Heart left ventricle (tissue), 13 donors: ENCODE measurements around the gene GOLGA3.

ENCODE experiments used
- CTCF ChIP-seq, 12 donors: fragments of 200-600 bp; sonication (generic) in 4 of 12; IDR thresholded peaks; one replicate each; pipeline versions ENCODE4 v1.5.0 to v1.8.0; 2018 to 2022; ENCODE audit warnings: antibody characterized with exemption in 12 of 12, mild to moderate bottlenecking in 5 of 12
- POLR2A ChIP-seq, 2 donors: fragments of 450-650 bp; IDR thresholded peaks; one replicate each; pipeline ENCODE4 v1.6.1; 2017; ENCODE audit warnings: antibody characterized with exemption in 2 of 2, mild to moderate bottlenecking in 2 of 2, moderate library complexity in 2 of 2
- donor health status: ischemic (EF 13 %, LVEDD 7.1; RV severe dilation, severe dysfunction).
- donor health status: DM: no; HTN: yes; CAD: no.
- donor health status: DM: no; HTN: no; CAD: no.
- donor health status: ischemic (EF 25% LVEDD 6.9; RV normal size, moderate dysfunction).
- donor health status: ischemic (EF 25% LVEDD 5.7; RV mildly dilated, moderate dysfunction).
- donor health status: ischemic (EF 35%, LVEDD 5.7; RV mildly dilated, moderate dysfunction).
- donor health status: nonischemic (EF 11% LVEDD 7.7; RV severe dilation, severe dysfunction).
- donor health status: DM: yes; HTN: yes; CAD: no.
- donor health status: PGD.
- donor health status: ischemic (EF 29% LVEDD 5.4; RV normal size, mild dysfunction).
- donor health status: nonischemic (EF 23%, LVEDD 6.1; RV moderate dilation, normal function).

DNA sequence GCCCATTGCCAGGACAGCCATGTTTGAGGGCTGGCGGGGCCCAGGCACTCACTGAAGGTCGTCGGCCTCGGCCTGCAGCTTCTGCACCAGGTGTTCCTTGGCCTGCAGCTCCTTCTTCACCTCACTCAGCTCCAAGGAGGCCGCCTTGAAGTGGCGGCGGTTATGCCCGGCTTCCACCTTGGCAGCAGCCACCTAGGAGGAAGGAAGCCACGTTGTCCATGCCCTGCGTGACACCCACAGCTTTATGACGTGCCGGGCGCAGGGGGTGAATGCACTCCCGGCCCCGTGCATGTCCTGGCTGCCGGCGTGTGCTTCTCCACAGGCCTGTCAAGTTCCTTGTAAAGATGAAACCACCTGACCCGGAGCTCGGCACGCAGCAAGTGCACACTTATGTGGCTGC lies 51.1 kb downstream of the GOLGA3 start:
- no peak for TF ChIP-seq CTCF (IDR thresholded peaks at IDR 0.05)
- TF ChIP-seq POLR2A (IDR thresholded peaks at IDR 0.05), result no peak
